ENCODE results near the gene EPS8L2. TPM values are rescaled to one million over a fixed set of nuclear protein-coding genes. Genes with fewer than 3 reads are reported as not detected.

Gene EPS8L2
- 1 to 10 TPM; 4.7 to 7.5 TPM for total RNA-seq

GRCh38 chr11:705646-706438 lies at the start of gene EPS8L2:
EPS8L2 (plus strand) TSS chr11:706231; CDS start chr11:709408, 3,177 bp downstream.
- H3K9me3 ChIP-seq = no peaks in the 10 kb centered on the region
- peak within 1 kb of the TSS; percentile 47 to 50 for H3K4me3 ChIP-seq
- peak within 1 kb of the TSS; percentile 60 to 79 for H3K27ac ChIP-seq
- no peaks in the 10 kb centered on the region for H3K36me3 ChIP-seq
- peaks cover 0 to 7% of the 10 kb centered on the region in 2 donors for H3K27me3 ChIP-seq
- DNase-seq (ENCODE audit: low spot score) = no peak
- H3K4me1 ChIP-seq = peaks cover 0 to 38% of the 10 kb centered on the region in 2 donors
- no peak for TF ChIP-seq CTCF (IDR thresholded peaks at IDR 0.05)

GRCh38 chr11:656426-656825 lies 49.6 kb upstream of the EPS8L2 start:
- TF ChIP-seq CTCF (IDR thresholded peaks at IDR 0.05) = no peak
- Histone ChIP-seq H3K4me3 (no peak overlapping the region), H3K9me3 (no peaks in the 10 kb centered on the region), H3K4me1 (no peaks in the 10 kb centered on the region), H3K27ac (no peak overlapping the region), H3K36me3 (peaks cover 24% of the 10 kb centered on the region), H3K27me3 (no peaks in the 10 kb centered on the region)
- no peak for DNase-seq (ENCODE audit: low spot score)

GRCh38 chr11:656866-657265 lies 49.2 kb upstream of the EPS8L2 start:
- no peaks in the 10 kb centered on the region for H3K4me1 ChIP-seq
- TF ChIP-seq CTCF (IDR thresholded peaks at IDR 0.05) = no peak
- H3K9me3 ChIP-seq = no peaks in the 10 kb centered on the region
- H3K4me3 ChIP-seq = no peak overlapping the region
- peaks cover 24% of the 10 kb centered on the region for H3K36me3 ChIP-seq
- no peaks in the 10 kb centered on the region for H3K27me3 ChIP-seq
- DNase-seq (ENCODE audit: low spot score) = no peak
- no peak overlapping the region for H3K27ac ChIP-seq

GRCh38 chr11:657691-658126 lies 48.3 kb upstream of the EPS8L2 start:
- TF ChIP-seq CTCF (IDR thresholded peaks at IDR 0.05) = no peak
- Histone ChIP-seq H3K27me3 (no peaks in the 10 kb centered on the region), H3K27ac (no peak overlapping the region), H3K4me1 (peaks cover 0 to 3% of the 10 kb centered on the region in 2 donors), H3K4me3 (no peak overlapping the region), H3K9me3 (no peaks in the 10 kb centered on the region), H3K36me3 (peaks cover 24% of the 10 kb centered on the region)
- no peak for DNase-seq (ENCODE audit: low spot score)

- DNase-seq (ENCODE audit: low spot score) = no peak
- Histone ChIP-seq H3K27ac (no peak overlapping the region), H3K9me3 (no peaks in the 10 kb centered on the region), H3K4me1 (peaks cover 0 to 5% of the 10 kb centered on the region in 2 donors), H3K4me3 (no peak overlapping the region), H3K27me3 (no peaks in the 10 kb centered on the region), H3K36me3 (peaks cover 24% of the 10 kb centered on the region)
- TF ChIP-seq CTCF (IDR thresholded peaks at IDR 0.05) = no peak
Observed at GRCh38 chr11:659532-660085, 46.4 kb upstream of the EPS8L2 start.
